Activated CD8-positive, alpha-beta memory T cell treated with anti-CD3 and anti-CD28 coated beads for 48 hours (primary cell): ENCODE measurements around the gene ARAP2.
A peak's percentile ranks its signal among the peaks of the same experiment; 100 is the strongest.

Experiments
- DNase-seq, 3 experiments: peaks; one replicate each; pipeline ENCODE4 v3.0.0-alpha.2; 2020; ENCODE audit warnings: low read depth in 2 of 3, low spot score in 2 of 3

The ARAP2 gene, protein sequence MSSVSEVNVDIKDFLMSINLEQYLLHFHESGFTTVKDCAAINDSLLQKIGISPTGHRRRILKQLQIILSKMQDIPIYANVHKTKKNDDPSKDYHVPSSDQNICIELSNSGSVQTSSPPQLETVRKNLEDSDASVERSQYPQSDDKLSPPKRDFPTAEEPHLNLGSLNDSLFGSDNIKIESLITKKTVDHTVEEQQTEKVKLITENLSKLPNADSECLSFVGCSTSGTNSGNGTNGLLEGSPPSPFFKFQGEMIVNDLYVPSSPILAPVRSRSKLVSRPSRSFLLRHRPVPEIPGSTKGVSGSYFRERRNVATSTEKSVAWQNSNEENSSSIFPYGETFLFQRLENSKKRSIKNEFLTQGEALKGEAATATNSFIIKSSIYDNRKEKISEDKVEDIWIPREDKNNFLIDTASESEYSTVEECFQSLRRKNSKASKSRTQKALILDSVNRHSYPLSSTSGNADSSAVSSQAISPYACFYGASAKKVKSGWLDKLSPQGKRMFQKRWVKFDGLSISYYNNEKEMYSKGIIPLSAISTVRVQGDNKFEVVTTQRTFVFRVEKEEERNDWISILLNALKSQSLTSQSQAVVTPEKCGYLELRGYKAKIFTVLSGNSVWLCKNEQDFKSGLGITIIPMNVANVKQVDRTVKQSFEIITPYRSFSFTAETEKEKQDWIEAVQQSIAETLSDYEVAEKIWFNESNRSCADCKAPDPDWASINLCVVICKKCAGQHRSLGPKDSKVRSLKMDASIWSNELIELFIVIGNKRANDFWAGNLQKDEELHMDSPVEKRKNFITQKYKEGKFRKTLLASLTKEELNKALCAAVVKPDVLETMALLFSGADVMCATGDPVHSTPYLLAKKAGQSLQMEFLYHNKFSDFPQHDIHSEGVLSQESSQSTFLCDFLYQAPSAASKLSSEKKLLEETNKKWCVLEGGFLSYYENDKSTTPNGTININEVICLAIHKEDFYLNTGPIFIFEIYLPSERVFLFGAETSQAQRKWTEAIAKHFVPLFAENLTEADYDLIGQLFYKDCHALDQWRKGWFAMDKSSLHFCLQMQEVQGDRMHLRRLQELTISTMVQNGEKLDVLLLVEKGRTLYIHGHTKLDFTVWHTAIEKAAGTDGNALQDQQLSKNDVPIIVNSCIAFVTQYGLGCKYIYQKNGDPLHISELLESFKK (N-terminal part only)

DNA sequence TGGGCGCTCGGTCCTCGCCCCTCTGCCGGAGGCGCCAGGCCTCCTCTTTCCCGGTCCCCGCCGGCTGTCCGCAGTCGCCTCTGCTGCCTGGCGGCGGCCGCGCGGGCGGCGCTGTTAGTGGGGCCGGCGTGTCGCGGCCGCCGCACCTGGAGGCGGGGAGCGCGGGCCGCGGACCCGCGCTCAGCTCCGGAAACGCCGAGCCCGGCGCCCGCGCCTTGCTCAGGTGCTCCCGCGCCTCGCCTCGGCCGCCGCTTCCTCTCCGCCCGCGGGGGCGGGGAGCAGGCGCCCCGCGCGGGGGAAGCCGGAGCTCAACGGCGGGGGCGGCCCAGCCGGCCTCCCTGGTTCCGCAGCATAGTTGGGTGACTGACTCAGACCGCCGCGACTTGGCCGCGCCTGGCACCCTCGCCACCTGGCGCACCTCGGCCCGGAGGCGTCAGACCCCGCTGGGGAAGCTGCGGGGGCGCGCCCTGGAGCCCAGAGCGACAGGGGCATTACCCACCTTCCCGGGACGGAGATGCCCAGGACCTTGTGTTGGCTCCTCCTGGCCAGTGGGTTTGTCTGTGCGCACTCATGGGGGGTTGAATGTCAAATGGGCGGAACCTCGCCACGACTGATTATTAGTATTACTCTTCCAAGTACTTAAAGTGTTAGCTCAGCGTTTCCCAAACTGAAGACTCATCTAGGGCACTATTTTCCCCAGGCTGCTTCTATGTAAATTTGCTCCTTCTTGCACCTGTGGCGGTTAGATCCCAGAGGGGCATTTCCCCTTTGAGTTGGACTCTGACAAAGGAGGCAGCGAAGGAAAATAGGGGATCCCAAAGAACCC, at the start of gene ARAP2:
Gene ARAP2 (minus strand): TSS at position 258 of the 826 bp plus-strand sequence. CDS start 15,028 bp downstream, outside the sequence.
- DNase-seq, result peak; percentile 47 to 57 (median 57)

- no peak for DNase-seq
These were observed 48.4 kb upstream of the ARAP2 start for GRCh38 chr4:36292556-36293188.

GRCh38 chr4:36290641-36291040, 46.3 kb upstream of the ARAP2 start:
- DNase-seq, result no peak

GRCh38 chr4:36288731-36289426, 44.6 kb upstream of the ARAP2 start:
- no peak for DNase-seq

- DNase-seq, result no peak
These were observed 42.2 kb upstream of the ARAP2 start for GRCh38 chr4:36286481-36286871.

- DNase-seq, result peak in 1 of 3 experiments; percentile 20
These were observed 41.6 kb upstream of the ARAP2 start for GRCh38 chr4:36285784-36286480.

GRCh38 chr4:36283912-36284465, 39.7 kb upstream of the ARAP2 start:
- no peak for DNase-seq

- DNase-seq, result no peak
These were observed 38.3 kb upstream of the ARAP2 start for GRCh38 chr4:36282503-36283030.

- DNase-seq, result no peak
These were observed 37.2 kb upstream of the ARAP2 start, which contains the start of gene DTHD1 for GRCh38 chr4:36281384-36282106. TSS of gene DTHD1 (plus strand) at chr4:36281616. CDS start at chr4:36281759, 143 bp downstream.

- DNase-seq, result no peak
These were observed 36.2 kb upstream of the ARAP2 start for GRCh38 chr4:36280555-36280954.

- DNase-seq, result no peak
These were observed 34.5 kb upstream of the ARAP2 start for GRCh38 chr4:36278789-36279188.

- no peak for DNase-seq
These were observed 33.2 kb upstream of the ARAP2 start for GRCh38 chr4:36277533-36277932.

- DNase-seq, result no peak
These were observed 29.8 kb upstream of the ARAP2 start for GRCh38 chr4:36274158-36274557.

- DNase-seq, result no peak
These were observed 29.0 kb upstream of the ARAP2 start for GRCh38 chr4:36273276-36273675.

DNA sequence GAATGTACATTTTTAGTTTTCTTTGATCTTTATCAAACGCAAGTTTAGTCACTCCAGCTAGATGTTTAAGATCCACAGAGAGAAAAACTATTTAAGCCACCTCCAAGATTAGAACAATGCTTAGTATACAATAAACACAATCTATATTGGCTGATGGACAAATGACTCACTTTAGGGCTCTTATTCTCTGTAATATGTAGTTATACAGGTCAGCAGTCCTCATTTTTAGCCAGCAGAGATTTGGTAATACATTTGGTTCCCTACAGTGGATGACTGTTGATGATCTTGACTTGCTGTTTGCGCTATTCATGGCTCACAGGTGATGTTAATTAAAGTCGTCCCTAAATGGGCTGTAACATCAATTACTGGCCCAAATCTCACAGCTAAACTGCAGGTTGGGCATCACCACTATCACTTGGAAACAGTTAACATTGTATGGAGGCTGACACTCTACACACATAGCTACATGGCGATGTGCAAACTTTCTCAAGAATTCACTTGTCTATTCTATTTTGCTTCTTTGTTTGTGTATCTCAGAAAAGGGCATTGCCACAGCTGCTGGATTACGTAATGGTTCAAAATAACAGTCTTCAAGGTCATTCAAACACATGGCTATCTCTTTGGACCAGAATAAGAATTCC, 25.3 kb upstream of the ARAP2 start:
- no peak for DNase-seq

- no peak for DNase-seq
These were observed 24.8 kb upstream of the ARAP2 start for GRCh38 chr4:36269101-36269500.
